Measurements from ENCODE around the gene GOLGB1. TPM values are rescaled to one million over a fixed set of nuclear protein-coding genes. Genes with fewer than 3 reads are reported as not detected.

Gene GOLGB1
- total RNA-seq, 1 donor from 2014 or later = 33.2 TPM

- no peak overlapping the region for H3K27ac Mint-ChIP-seq (ENCODE audit: unreplicated experiment)
- no peak overlapping the region for H3K4me3 Mint-ChIP-seq
- peaks cover 3% of the 10 kb centered on the region for H3K27me3 Mint-ChIP-seq (ENCODE audit: low read depth)
- TF ChIP-seq CTCF (conservative IDR thresholded peaks at IDR 0.05) = no peak
- H3K4me1 Mint-ChIP-seq = no peaks in the 10 kb centered on the region
- H3K9me3 Mint-ChIP-seq = no peaks in the 10 kb centered on the region
- H3K36me3 Mint-ChIP-seq (ENCODE audit: low read depth) = no peaks in the 10 kb centered on the region
- DNase-seq (ENCODE audit: low read depth, low spot score) = no peak
Observed at GRCh38 chr3:121619691-121620090, 129.8 kb downstream of the GOLGB1 start.

Other genes starting within 250 kb of the GOLGB1 start
- 16.9 and 17.8 TPM in 2 replicates for gene POLQ, start 203.8 kb downstream of the GOLGB1 start, total RNA-seq
- not detected in 2 replicates for gene ARGFX, start 181.8 kb downstream of the GOLGB1 start, total RNA-seq
- not detected in 2 replicates for gene FBXO40, start 156.4 kb downstream of the GOLGB1 start, total RNA-seq
- 0.45 and 0.54 TPM in 2 replicates for gene HCLS1, start 88.8 kb downstream of the GOLGB1 start, total RNA-seq
- 45.1 and 47.2 TPM in 2 replicates for gene IQCB1, start 85.3 kb upstream of the GOLGB1 start, total RNA-seq
- gene EAF2, start 85.5 kb upstream of the GOLGB1 start, total RNA-seq = 4.0 and 4.2 TPM in 2 replicates
- 1.2 and 1.4 TPM in 2 replicates for gene SLC15A2, start 144.7 kb upstream of the GOLGB1 start, total RNA-seq

All from neural crest cell (in vitro differentiated cells).